Loucy (cell line): ENCODE measurements around the gene TNFSF15.

ENCODE experiments used
- H2AFZ ChIP-seq: fragments of 200-600 bp; sonication (generic); 2 replicates; pipeline ENCODE4 v1.6.0; 2016; ENCODE audit warnings: antibody characterized with exemption, mild to moderate bottlenecking, low read length, moderate library complexity
- H3F3A ChIP-seq: fragments of 200-600 bp; 2 replicates; pipeline ENCODE4 v1.6.0; 2016; ENCODE audit warnings: antibody characterized with exemption, low read depth, mild to moderate bottlenecking
- H3K27me3 ChIP-seq: fragments of 200-600 bp; sonication (generic); 2 replicates; pipeline ENCODE4 v1.6.1; 2014; ENCODE audit warnings: low read length, mild to moderate bottlenecking; ENCODE audit not compliant: insufficient read depth, poor library complexity, severe bottlenecking
- H3K36me3 ChIP-seq: fragments of 200-600 bp; sonication (generic); 2 replicates; pipeline ENCODE4 v1.6.1; 2016; ENCODE audit warnings: low read length; ENCODE audit not compliant: insufficient read depth
- H3K4me1 ChIP-seq: fragments of 200-600 bp; sonication (generic); 2 replicates; pipeline ENCODE4 v1.5.1; 2014; ENCODE audit warnings: low read length, mild to moderate bottlenecking; ENCODE audit not compliant: insufficient read depth, poor library complexity, severe bottlenecking
- H3K4me2 ChIP-seq: fragments of 200-600 bp; sonication (generic); 2 replicates; pipeline ENCODE4 v1.6.0; 2014; ENCODE audit warnings: antibody characterized with exemption, low read length, low read depth, mild to moderate bottlenecking; ENCODE audit not compliant: poor library complexity, severe bottlenecking
- H3K4me3 ChIP-seq: fragments of 200-600 bp; sonication (generic); 2 replicates; pipeline ENCODE4 v1.5.1; 2014; ENCODE audit warnings: low read length, mild to moderate bottlenecking, mixed read lengths; ENCODE audit not compliant: poor library complexity, severe bottlenecking
- H3K79me2 ChIP-seq: fragments of 200-600 bp; sonication (generic); 2 replicates; pipeline ENCODE4 v1.6.1; 2014; ENCODE audit warnings: low read length; ENCODE audit not compliant: insufficient read depth
- H3K9ac ChIP-seq: fragments of 200-600 bp; sonication (generic); 2 replicates; pipeline ENCODE4 v1.6.0; 2014; ENCODE audit warnings: mild to moderate bottlenecking, low read depth, low read length, moderate library complexity; ENCODE audit not compliant: poor library complexity, severe bottlenecking
- H3K9me2 ChIP-seq: fragments of 200-600 bp; sonication (generic); replicated peaks from 2 replicates; pipeline ENCODE4 v1.6.1; 2016; ENCODE audit warnings: low read depth, low read length, mixed read lengths
- H3K9me3 ChIP-seq: fragments of 200-600 bp; sonication (generic); 2 replicates; pipeline ENCODE4 v1.6.1; 2014; ENCODE audit warnings: mild to moderate bottlenecking, antibody characterized with exemption, low read length, low read depth; ENCODE audit not compliant: insufficient read depth
- H4K20me1 ChIP-seq: fragments of 200-600 bp; sonication (generic); 2 replicates; pipeline ENCODE4 v1.6.0; 2014; ENCODE audit warnings: antibody characterized with exemption, low read length, mild to moderate bottlenecking; ENCODE audit not compliant: insufficient read depth, poor library complexity, severe bottlenecking
- EZH2phosphoT487 ChIP-seq: fragments of 200-600 bp; IDR thresholded peaks from 2 replicates; pipeline ENCODE4 v1.6.1; 2018; ENCODE audit warnings: antibody characterized with exemption, mild to moderate bottlenecking, moderate library complexity, borderline replicate concordance
- TF ChIP-seq, protein P1 (sequence below): fragments of 200-600 bp; sonication (generic); conservative IDR thresholded peaks from 2 replicates; pipeline ENCODE4 v1.5.1; 2014; ENCODE audit warnings: mild to moderate bottlenecking, antibody characterized with exemption, low read length

TNFSF15 gene

DNA sequence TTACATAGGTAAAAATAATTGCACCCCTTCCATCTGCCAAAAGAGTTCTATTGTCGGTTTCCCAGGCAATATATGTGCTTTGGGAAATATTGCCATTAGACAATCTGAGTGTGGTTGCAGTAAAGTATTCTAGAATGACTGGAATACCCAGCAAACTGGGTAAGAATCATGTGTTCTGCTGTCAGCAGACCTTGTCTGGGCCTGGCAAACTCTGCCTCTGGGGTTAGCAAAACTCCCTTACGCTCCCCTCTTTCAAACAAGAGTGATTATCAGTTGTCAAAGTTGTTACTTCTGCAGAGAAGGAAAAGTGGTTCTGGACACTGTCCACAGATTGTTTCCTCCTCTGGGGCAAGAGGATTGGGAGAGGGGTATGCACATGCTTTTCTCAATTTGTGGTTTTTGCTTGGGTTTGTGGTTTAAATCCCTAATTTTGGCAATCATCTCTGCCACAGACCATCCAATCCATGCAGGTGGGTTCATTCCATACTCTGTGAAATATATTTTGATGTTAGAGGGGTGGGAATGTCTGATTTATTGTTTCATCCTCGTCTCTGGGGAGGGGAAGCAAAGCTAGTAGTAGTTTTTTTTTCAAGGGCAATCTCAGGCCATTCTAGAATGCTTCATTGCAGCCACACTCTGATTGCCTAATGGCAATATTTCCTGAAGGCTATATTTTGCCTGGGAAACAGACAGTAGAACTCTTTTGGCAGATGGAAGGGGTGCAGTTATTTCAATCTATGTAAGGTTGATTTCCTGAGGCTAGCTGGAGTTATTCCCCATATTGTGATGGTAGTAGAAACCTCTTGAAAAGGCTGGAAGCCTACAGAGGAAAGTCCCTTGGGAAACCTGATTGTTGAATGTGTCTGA, 24.0 kb upstream of the TNFSF15 start:
- Histone ChIP-seq H3K9me3 (no peaks in the 10 kb centered on the region), H3K9me2 (no peaks in the 10 kb centered on the region), H3K36me3 (no peaks in the 10 kb centered on the region), H3K79me2 (no peaks in the 10 kb centered on the region), H3K4me2 (no peak overlapping the region), H3K4me3 (no peak overlapping the region), H2AFZ (no peak overlapping the region), H3K27me3 (no peaks in the 10 kb centered on the region), H3K9ac (no peak overlapping the region), H4K20me1 (no peaks in the 10 kb centered on the region), H3K4me1 (no peaks in the 10 kb centered on the region), H3F3A (no peaks in the 10 kb centered on the region)
- no peak for TF ChIP-seq EZH2phosphoT487
- TF ChIP-seq, protein P1, sequence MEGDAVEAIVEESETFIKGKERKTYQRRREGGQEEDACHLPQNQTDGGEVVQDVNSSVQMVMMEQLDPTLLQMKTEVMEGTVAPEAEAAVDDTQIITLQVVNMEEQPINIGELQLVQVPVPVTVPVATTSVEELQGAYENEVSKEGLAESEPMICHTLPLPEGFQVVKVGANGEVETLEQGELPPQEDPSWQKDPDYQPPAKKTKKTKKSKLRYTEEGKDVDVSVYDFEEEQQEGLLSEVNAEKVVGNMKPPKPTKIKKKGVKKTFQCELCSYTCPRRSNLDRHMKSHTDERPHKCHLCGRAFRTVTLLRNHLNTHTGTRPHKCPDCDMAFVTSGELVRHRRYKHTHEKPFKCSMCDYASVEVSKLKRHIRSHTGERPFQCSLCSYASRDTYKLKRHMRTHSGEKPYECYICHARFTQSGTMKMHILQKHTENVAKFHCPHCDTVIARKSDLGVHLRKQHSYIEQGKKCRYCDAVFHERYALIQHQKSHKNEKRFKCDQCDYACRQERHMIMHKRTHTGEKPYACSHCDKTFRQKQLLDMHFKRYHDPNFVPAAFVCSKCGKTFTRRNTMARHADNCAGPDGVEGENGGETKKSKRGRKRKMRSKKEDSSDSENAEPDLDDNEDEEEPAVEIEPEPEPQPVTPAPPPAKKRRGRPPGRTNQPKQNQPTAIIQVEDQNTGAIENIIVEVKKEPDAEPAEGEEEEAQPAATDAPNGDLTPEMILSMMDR: no peak

DNA sequence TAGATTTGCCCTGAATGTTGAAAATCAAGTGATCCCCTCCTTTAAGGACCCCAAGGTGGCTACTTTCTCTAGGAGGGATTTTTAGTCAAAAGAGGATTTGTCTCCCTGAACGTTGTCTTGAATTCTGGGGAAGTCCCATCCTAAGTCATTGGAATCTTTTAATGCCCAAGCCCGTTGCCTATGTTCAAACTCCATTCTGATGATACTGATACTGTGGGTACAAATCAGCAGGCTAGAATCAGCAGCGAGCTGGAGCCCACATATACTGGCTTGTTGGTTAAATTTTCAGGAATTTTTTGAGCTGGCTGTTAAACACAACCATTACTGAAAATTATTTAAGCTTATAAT, 22.4 kb upstream of the TNFSF15 start:
- TF ChIP-seq, protein P1: no peak
- TF ChIP-seq EZH2phosphoT487: no peak
- Histone ChIP-seq H3K9me3 (no peaks in the 10 kb centered on the region), H3K4me1 (no peaks in the 10 kb centered on the region), H3K9ac (no peak overlapping the region), H3K4me2 (no peak overlapping the region), H3K36me3 (no peaks in the 10 kb centered on the region), H3K79me2 (no peaks in the 10 kb centered on the region), H3K27me3 (no peaks in the 10 kb centered on the region), H3F3A (no peaks in the 10 kb centered on the region), H3K9me2 (no peaks in the 10 kb centered on the region), H2AFZ (no peak overlapping the region), H3K4me3 (no peak overlapping the region), H4K20me1 (no peaks in the 10 kb centered on the region)

DNA sequence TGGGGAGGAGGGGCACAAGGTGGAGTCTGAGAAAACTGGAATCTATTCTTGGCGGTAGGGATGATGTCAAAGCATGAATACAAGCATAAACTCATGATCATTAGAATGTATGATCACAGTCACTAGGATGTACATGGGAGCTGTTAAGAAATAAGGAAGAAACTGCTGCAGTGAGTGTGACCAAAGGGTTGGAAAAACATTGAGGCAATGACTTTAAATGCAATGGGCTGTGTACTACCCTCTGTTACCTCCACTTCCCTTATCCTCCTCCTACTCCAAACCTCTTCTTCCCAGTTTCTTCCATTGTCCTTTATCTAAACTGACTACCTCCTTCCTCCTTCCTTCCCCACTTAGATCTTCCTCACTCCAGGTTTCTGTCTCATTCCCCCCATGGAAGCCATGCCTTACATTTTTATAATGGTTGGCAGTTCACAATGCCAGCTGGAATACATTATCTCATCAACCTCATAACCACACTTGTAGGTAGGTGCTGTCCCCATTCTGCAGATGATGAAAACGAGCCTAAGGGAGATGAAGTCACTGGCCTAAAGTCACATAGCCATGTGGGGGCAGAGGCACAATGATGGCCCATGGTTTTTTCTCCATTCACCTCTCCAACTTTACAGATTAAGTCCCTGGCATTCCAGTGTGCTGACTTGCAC, 21.9 kb upstream of the TNFSF15 start:
- no peaks in the 10 kb centered on the region for H3K9me3 ChIP-seq
- no peaks in the 10 kb centered on the region for H3F3A ChIP-seq
- H3K4me3 ChIP-seq: no peak overlapping the region
- no peaks in the 10 kb centered on the region for H3K9me2 ChIP-seq
- H2AFZ ChIP-seq: no peak overlapping the region
- TF ChIP-seq, protein P1: no peak
- TF ChIP-seq EZH2phosphoT487: no peak
- H3K9ac ChIP-seq: no peak overlapping the region
- no peak overlapping the region for H3K4me2 ChIP-seq
- H4K20me1 ChIP-seq: no peaks in the 10 kb centered on the region
- no peaks in the 10 kb centered on the region for H3K79me2 ChIP-seq
- H3K27me3 ChIP-seq: no peaks in the 10 kb centered on the region
- no peaks in the 10 kb centered on the region for H3K4me1 ChIP-seq
- no peaks in the 10 kb centered on the region for H3K36me3 ChIP-seq
